IPS-NIHi7 (cell line): Measurements from ENCODE around the gene AKAP5.
"Not testable (repeated sequence)": the region's sequence is repeated elsewhere in the genome, so short reads cannot be mapped to it uniquely, and the experiment has no call there.

Source experiments
- DNase-seq: peaks from one replicate; pipeline ENCODE4 v3.0.0; 2012; ENCODE audit warnings: mixed read lengths; ENCODE audit errors: extremely low spot score

The AKAP5 gene

DNA sequence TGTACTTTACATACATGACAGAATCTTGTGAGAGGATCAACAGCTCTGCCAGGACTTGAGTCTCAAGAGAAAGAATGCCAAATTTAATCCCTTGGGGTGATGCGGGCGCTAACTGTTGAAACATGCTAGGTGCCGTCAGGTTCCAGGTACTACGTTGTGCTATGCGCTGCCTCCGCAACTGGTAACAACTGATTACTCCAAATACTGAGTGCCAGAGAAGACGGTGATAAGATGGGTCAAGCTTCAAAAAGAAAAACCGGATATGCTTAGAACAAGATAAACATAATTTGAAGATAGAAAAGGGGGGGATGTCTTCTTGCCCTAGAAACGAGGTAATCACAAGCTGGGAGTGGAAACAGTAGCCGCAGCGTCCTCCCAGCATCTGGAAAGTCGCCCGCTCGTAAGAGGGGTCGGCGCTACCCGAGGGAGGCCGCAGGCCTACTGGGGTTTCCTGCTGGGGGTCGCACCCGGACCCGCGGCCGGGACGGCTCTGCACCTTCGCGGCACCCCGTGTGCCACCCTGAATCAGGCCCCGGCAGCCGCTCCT lies 37.7 kb downstream of the AKAP5 start:
- DNase-seq = no peak

DNA sequence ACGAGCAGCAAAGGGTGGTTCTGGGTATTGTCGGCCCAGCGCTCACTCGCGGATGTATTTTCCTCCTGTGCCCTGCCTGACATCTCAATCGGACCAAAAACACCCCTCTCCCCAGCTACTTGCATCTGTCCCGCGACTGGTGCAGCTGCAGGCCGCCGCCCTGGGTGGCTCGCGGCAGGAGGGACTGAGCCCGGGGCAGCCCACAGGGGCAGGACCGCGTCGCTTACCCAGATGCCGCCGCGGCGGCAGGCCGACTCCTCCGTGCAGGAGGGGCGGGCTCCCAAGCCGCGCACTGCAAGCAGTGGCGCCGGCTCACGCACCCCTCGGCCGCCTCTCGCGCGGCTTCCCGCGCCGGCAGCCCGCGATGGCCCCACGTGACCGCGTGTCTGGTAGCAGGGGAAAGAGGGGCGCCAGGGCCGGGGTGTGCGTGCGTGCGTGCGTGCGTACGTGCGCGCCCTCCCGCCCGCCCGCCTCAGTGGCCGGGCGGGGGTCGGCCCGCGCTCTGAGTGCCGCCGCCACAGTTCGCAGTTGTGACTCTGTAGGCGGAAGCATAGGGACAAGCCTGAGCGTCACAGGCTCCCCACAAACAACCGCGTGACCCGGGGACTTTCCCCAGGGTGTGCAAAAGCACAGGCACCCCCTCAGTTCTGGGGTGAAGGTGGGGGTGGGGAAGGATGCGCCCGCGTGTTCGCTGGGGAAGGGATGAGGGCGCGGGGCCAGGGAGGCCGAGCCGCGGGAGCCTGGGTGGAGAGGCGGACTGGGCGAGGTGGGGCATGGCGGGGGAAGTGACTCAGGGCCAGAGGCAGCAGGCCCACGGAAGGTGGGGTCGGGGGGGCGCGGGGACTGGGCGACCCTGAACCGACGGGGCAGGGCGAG lies 38.4 kb downstream of the AKAP5 start, which contains the start of gene ZBTB25:
ZBTB25 (minus strand) TSS at position 405 of the 876 bp plus-strand sequence. CDS start 13,305 bp downstream, outside the sequence.
- peak; percentile 81 for DNase-seq

DNA sequence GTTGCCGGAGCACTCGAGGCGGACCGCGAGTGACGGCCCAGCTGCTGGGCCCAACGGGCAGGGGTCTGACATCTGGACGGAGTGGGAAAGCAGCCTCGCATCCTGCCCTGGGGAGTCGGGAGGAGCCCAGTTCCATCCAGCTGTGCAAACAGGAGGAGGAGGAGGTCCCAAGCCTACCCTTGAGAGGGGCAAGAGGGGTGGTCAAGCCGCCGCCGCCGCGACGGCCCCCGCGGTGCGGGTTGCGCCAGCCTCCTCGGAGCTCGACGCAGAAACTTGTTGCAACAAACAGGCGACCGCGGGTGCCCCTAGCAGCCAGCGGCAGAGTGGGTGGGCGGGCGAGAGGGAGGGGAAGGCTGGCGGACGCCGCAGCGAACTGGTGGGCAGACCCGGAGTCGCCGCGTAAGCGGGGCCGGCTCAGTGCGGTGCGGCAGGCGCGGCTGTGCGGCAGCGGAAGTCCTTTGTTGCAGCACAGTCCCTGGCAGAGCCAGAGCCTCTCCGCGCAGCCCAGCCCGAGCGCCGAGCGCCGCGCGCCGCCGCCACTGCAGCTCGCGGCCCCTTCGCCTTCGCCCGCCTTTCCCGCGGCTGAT lies 39.1 kb downstream of the AKAP5 start, which contains the start of gene ZBTB1:
ZBTB1 (plus strand) TSS at position 461 of the 587 bp plus-strand sequence. CDS start 16,735 bp downstream, outside the sequence.
- peak; percentile 74 for DNase-seq

DNA sequence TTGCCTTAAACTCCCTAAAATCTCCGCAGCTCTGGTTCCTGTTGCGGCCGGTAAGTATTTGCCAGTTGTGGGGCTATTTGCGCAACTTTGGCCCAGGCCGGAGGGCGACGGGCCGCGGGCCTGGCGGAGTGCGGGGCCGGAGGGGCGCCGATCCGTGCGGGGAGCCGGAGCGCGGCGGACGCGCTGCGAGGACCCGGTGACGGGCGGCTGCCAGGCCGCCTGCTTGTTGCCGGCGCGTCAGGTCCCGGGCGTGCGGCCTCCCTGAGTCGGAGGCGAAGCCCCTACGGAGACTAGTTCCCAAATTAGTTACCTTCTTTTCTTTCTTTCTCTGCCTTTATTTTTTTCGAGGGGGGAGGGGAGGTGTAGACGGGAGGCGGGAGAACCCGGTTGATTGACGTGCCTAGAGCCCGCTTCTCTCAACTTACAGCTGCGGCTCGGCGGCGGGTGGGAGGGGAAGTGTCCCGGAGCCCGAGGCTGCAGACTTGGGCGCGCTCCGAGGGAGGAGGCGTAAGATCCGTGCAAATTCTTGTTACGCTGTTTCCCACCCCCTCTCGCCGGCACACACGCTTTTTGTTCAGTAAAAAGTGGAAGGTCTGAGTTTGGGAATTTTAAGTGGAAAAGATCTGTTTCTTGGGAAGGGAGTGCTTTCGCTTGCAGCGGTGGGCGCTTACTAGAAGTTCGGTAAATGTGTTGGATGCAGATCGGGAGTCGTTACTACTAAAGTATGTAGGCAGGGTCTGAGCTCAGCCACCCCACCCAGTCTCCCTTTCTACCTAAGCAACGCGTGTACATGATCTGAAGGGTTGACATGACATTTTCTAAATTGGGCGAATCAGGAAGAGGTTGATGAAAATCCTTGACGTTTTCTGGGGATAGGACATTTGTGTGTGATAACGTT lies 39.8 kb downstream of the AKAP5 start:
- DNase-seq = peak; percentile 80

DNA sequence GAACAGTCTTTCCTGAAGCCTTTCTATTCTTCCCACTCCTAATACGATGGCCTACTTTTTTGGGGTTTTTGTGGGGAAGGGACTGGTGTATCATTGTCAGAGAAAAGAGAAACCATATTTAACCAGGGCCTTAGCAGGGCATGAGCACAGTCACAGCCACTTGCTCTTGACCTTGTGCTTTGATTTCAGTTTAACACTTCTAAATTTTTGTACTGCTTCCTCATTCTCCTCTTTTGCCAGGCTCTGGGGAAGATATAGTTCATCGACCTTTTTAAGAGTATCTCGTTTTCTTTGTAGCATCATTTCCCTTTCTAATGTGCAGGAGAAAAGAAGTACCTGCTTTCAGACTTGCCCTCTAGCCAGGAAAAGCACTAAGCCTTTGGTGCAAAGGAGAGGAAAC lies 41.4 kb downstream of the AKAP5 start:
- DNase-seq = no peak

DNA sequence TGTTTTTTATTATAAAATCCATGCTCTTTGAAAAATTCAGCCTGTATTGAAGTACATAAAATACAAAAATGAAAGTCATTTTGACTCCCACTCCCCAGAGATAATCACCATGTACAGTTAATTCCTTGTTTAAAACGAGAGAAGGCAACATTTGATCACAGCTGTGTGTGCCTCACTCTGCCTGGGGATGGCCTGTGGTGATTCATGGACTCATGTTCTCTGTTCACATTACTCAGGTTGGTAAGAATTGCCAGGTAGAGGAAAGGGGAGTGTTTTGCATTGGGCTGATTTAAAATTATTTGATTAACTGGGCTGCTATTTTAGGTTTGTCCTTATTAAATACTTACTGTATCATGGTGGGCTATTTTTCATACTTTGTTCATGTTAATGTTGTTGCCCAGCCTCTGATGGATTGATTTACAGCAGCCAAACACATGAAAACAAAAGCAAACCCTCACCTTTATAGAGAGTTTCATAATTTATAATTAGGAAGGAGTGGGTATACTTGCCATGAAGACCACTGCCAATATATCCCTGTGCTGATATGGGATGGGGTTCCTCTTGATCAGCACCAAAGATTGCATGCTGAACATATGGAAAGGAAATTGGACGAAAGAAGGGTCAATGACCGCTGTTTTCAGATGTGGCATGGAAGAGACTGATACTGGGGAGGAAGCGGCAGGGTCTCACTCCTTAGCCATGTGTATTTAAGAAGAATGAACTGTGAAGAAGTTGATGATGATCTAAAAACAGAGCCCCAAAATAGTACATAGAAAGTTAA lies 42.3 kb downstream of the AKAP5 start:
- no peak for DNase-seq

DNA sequence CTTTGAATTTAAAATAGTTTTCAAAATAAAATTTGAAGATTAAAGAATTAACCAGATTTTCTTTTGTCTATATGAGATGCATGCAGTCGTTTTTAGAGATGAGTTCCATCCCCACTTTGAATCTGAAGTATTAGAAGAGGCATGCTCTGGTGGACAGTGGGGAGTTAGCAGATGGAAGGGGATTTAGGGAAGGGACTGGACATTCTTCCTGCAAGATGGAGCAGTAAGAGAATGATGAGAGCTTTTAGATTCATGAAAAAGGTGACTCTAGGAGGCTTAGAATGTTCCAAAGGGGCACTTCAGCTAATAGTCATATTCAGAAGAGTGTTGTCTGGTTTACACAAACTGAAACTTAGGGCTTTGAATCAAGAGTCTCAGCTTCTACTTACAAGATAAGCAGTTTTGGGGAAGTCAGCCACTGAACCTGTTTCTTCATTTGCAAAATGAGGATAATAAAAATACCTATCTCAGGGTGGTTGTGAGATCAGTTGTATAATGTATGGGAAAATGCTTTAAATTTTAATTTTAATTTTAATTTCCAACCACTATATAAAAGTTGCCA lies 43.0 kb downstream of the AKAP5 start:
- no peak for DNase-seq

DNA sequence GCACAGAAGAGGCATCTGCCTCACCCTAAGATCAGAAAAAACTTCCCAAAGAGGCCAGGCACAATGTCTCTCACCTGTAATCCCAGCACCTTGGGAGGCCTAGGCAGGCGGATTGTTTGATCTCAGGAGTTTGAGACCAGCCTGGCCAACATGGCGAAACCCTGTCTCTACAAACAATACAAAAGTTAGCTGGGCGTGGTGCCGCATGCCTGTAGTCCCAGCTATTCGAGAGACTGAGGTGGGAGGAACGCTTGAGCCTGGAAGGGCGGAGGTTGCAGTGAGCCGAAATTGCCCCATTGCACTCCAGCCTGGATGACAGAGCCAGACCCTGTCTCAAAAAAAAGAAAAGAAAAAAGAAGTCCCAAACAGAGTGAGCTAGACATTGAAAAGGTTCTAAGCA lies 43.7 kb downstream of the AKAP5 start:
- DNase-seq = no peak

DNA sequence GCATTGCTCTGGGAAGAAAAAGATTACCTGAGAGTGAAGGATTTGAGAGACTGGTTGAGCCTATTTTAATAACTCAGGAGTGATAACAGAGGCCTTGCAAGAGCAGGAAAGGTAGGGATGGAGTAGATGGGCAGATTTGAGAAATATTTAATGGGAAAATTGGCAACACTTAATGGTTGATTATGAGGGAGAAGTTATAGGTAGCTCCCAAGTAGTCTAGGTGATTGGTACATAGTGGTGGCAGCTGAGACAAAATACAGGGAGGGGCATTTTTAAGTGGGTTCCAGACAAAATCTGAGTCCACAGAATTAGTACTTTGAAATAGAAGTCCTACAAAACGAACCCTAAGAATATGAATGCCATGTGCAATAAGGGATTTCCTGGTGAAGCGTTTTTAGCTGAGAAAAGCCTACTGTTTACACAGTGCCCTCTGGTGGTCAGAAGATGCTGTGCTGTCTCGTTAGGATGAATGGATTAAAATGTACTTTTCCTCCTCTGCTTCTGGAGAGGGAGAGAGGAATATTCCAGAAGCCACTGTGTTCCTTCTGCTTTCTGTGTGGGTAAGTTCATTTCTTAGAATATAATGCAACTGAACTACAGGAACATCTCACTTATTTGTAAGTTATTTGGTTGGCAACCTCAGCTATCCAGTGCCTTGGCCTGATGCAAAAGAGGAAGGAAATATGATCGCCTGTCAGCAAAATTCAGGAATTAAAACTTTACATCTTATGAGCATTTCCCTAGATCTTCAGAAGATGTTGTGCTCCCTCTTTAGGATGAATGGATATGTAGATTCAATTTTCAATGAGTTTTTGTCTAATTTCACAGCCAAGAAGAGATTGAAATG lies 45.7 kb downstream of the AKAP5 start:
- DNase-seq = peak; percentile 45

DNA sequence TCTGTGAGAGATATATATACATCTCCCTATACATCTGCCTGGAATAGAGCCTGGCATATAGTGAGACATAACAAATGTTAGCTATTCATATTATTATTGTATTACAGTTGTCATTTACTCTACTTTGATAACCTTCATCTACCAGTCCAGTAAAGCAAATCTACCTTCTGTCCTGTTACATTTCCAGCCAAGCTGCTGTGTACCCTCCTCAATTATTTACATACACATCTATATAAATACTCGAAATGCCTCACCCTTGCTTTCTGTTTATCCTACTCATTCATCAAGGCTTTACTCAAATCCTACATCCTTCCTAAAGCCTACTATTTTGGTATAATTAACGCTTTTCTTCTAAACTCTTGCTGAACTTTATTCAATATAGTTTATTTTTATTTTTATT lies 48.0 kb downstream of the AKAP5 start:
- DNase-seq = no peak

DNA sequence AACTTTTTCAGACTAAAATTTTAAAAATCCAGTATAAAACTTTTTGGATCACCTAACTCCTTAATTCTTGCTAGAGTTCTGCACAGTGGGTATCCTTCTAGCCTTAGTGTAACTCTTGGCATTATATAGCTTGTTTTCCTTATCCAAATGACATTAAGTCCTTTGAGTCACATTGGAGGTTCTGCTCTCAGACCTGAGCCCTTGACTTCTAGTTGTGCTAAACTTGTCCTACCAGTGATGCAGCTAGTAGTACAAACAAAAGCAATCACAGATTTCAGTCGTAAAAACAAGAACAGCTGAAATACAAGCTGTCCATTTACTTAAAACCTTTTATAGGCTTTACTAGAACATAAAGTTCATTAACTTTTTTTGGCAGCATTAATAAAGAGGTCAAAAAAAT lies 49.8 kb downstream of the AKAP5 start:
- DNase-seq = no peak

DNA sequence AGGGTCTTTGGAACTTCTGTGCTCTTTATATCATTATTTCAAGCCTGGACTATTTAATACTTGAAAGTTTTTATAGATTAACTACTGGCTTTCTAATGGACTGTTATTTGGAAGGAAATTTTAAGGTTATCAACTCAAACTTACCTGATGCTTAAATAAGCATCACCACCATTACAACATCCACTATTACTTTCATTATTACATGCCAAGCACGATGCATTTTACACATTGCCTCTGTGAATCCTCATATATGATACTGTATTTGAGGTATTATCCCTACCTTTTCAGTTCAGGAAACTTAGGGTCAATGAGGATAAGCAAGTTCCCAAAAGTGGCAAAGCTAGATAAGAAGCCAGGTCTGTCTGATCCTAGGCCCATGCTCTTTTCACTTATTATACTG lies 51.7 kb downstream of the AKAP5 start:
- DNase-seq = no peak

DNA sequence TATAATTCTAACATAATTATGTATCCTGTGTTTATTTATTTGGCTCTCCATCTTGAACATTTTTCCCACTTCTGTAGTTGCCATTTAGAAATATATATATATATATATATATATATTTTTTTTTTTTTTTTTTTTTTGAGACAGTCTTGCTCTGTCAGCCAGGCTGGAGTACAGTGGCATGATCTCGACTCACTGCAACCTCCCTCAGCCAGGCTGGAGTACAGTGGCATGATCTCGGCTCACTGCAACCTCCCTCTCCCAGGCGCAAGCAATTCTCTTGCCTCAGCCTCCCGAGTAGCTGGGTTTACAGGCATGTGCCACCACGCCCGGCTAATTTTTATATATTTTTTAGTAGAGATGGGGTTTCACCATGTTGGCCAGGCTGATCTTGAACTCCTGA lies 52.4 kb downstream of the AKAP5 start:
- DNase-seq = not testable (repeated sequence)

DNA sequence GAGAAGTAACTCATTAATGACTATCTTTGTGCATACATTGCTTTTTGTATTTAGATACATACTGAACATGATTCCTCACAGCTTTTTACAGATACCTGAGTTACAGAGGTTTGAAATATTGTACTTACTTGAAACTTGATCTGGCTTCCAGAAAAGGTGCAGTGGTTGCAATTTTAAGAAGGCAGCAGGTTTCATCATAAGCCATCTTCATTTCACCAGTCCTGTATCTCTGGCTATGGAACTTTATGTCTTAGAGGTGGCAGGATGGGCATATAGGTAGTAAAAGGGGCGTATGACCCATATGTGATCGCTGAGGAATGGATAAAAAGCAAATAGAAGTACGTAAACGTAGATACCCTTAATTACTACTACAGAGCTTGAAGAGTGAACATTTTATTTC lies 52.9 kb downstream of the AKAP5 start:
- no peak for DNase-seq

DNA sequence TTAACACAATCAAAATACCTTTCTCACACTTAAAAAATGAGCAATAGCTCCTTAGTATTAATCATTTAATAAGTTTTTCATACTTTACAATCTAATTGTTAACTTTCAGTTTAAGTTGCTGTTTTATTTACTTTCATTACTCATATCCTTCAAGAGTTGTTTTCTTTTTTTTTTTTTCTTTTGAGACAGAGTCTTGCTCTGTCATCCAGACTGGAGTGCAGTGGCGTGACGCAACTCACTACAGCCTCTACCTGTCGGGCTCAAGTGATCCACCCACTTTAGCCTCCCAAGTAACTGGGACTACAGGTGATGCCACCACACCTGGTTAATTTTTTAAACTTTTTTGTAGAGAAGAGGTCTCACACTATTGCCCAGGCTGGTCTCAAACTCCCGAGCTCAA lies 55.4 kb downstream of the AKAP5 start:
- no peak for DNase-seq

DNA sequence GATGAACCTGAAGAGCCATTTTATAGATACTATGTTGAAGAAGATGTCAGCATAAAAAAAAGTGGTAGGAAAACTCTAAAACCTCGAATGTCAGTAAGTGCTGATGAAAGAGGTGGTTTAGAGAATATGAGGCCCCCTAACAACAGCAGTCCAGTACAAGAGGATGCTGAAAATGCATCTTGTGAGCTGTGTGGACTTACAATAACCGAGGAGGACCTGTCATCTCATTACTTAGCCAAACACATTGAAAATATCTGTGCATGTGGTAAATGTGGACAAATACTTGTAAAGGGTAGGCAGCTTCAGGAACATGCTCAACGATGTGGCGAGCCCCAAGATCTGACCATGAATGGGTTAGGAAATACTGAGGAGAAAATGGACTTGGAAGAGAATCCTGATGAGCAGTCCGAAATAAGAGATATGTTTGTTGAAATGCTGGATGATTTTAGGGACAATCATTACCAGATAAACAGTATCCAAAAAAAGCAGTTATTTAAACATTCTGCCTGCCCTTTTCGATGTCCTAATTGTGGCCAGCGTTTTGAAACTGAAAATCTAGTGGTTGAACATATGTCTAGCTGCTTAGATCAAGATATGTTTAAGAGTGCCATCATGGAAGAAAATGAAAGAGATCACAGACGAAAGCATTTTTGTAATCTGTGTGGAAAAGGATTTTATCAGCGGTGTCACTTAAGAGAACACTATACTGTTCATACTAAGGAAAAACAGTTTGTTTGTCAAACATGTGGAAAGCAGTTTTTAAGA lies 57.5 kb downstream of the AKAP5 start:
- no peak for DNase-seq
